H1 (cell line): ENCODE data around the gene SMG1. TPM values are rescaled to one million over a fixed set of nuclear protein-coding genes. Genes with fewer than 3 reads are reported as not detected.
"Not testable (repeated sequence)": the region's sequence is repeated elsewhere in the genome, so short reads cannot be mapped to it uniquely, and the experiment has no call there.

Experiments used
- CTCF ChIA-PET: fragments of 300-600 bp; sonication (Branson Sonifier 250); formaldehyde crosslinking; loops from one replicate; lab custom pipeline; 2021; ENCODE audit not compliant: partially characterized antibody; lab: Charles Lee
- POLR2A ChIA-PET: fragments of 300-600 bp; sonication (Branson Sonifier 250); formaldehyde crosslinking; loops from one replicate; lab custom pipeline; 2021; ENCODE audit warnings: inconsistent platforms; ENCODE audit not compliant: partially characterized antibody; lab: Charles Lee
- DNase-seq, 2 experiments: peaks; one replicate each; pipeline versions ENCODE4 v3.0.0 to v3.0.0-alpha.2; 2010 to 2022; ENCODE audit warnings: low spot score in 2 of 2, low read depth in 1 of 2, mixed read lengths in 1 of 2
- FAIRE-seq: peaks from 2 replicates; lab custom pipeline; 2011; peaks lifted over from hg19 to GRCh38; lab: Jason Lieb, UNC
- H2AFZ ChIP-seq: 2 replicates; pipeline ENCODE4 v1.8.1; 2012; ENCODE audit warnings: low read length, inconsistent platforms
- H2AK5ac ChIP-seq: 2 replicates; pipeline ENCODE4 v1.6.1; 2013; ENCODE audit warnings: low read depth, low read length
- H2BK120ac ChIP-seq: replicated peaks from 2 replicates; pipeline ENCODE3; 2013; ENCODE audit warnings: low read depth, low read length, inconsistent platforms
- H2BK12ac ChIP-seq: 2 replicates; pipeline ENCODE4 v1.6.1; 2013; ENCODE audit warnings: low read depth, low read length
- H2BK15ac ChIP-seq: 2 replicates; pipeline ENCODE4 v1.6.1; 2013; ENCODE audit warnings: low read length
- H2BK20ac ChIP-seq: 2 replicates; pipeline ENCODE4 v1.6.1; 2013; ENCODE audit warnings: low read length
- H2BK5ac ChIP-seq: 2 replicates; pipeline ENCODE4 v1.6.1; 2013; ENCODE audit warnings: low read depth, low read length
- H3K14ac ChIP-seq: 2 replicates; pipeline ENCODE4 v1.6.1; 2013; ENCODE audit warnings: inconsistent platforms; ENCODE audit not compliant: insufficient read length
- H3K18ac ChIP-seq: 2 replicates; pipeline ENCODE4 v1.6.1; 2013; ENCODE audit warnings: low read length; ENCODE audit errors: extremely low read depth
- H3K23ac ChIP-seq: 2 replicates; pipeline ENCODE4 v1.6.1; 2013; ENCODE audit warnings: inconsistent platforms; ENCODE audit not compliant: insufficient read length
- H3K23me2 ChIP-seq: 2 replicates; pipeline ENCODE4 v1.6.1; 2013; ENCODE audit warnings: low read depth, low read length
- H3K27ac ChIP-seq: 2 replicates; pipeline ENCODE4 v1.6.1; 2011; ENCODE audit warnings: low read depth, low read length, inconsistent platforms
- H3K27me3 ChIP-seq, 4 experiments: replicated peaks in 1 of 4; 1 replicate in 1 of 4; 2 replicates in 3 of 4; pipeline versions ENCODE4 v1.6.1 to v1.8.1; 2011 to 2013; ENCODE audit warnings: low read length in 3 of 4, mild to moderate bottlenecking in 3 of 4, inconsistent platforms in 2 of 4, mixed read lengths in 2 of 4, moderate library complexity in 1 of 4; ENCODE audit not compliant: control insufficient read depth in 3 of 4, insufficient read depth in 3 of 4; ENCODE audit errors: extremely low read depth in 1 of 4
- H3K36me3 ChIP-seq, 4 experiments: 2 replicates each; pipeline versions ENCODE4 v1.6.1 to v1.8.1; 2011 to 2013; ENCODE audit warnings: mild to moderate bottlenecking in 4 of 4, low read length in 3 of 4, moderate library complexity in 2 of 4, control low read depth in 1 of 4, inconsistent platforms in 1 of 4; ENCODE audit not compliant: insufficient read depth in 4 of 4, control insufficient read depth in 2 of 4
- H3K4ac ChIP-seq: replicated peaks from 2 replicates; pipeline ENCODE3; 2013; ENCODE audit warnings: low read length, low read depth, mixed read lengths, inconsistent platforms; ENCODE audit not compliant: insufficient read length
- H3K4me1 ChIP-seq, 4 experiments: replicated peaks in 1 of 4; 1 replicate in 1 of 4; 2 replicates in 3 of 4; pipeline versions ENCODE4 v1.6.1 to v1.8.1; 2011 to 2013; ENCODE audit warnings: low read length in 3 of 4, inconsistent platforms in 2 of 4, mixed read lengths in 1 of 4; ENCODE audit not compliant: insufficient read depth in 4 of 4, control insufficient read depth in 3 of 4
- H3K4me2 ChIP-seq, 2 experiments: 2 replicates each; pipeline versions ENCODE4 v1.6.1 to v1.8.1; 2011 to 2013; ENCODE audit warnings: low read depth in 2 of 2, low read length in 2 of 2, control low read depth in 1 of 2, inconsistent platforms in 1 of 2, mild to moderate bottlenecking in 1 of 2; ENCODE audit not compliant: insufficient read depth in 1 of 2
- H3K4me3 ChIP-seq, 4 experiments: fragments of 200-600, 300-600 bp in 1 of 4; sonication (generic), shearing (Covaris generic), sonication (Bioruptor Twin) in 1 of 4; 2 replicates each; pipeline versions ENCODE4 v1.5.1 to v1.8.1; 2011 to 2016; ENCODE audit warnings: low read length in 4 of 4, low read depth in 3 of 4, control low read depth in 2 of 4, inconsistent platforms in 2 of 4, mild to moderate bottlenecking in 2 of 4, mixed read lengths in 1 of 4, moderate library complexity in 1 of 4; ENCODE audit not compliant: insufficient read depth in 2 of 4; ENCODE audit errors: extremely low read depth in 1 of 4
- H3K56ac ChIP-seq: replicated peaks from 2 replicates; pipeline ENCODE3; 2013; ENCODE audit warnings: low read depth, mild to moderate bottlenecking, mixed read lengths, low read length, inconsistent platforms; ENCODE audit not compliant: insufficient read length
- H3K79me1 ChIP-seq: 2 replicates; pipeline ENCODE4 v1.6.1; 2013; ENCODE audit warnings: low read depth, low read length, control low read depth
- H3K79me2 ChIP-seq, 2 experiments: 2 replicates each; pipeline versions ENCODE4 v1.6.1 to v1.8.1; 2012 to 2013; ENCODE audit warnings: low read length in 2 of 2, mild to moderate bottlenecking in 2 of 2, inconsistent platforms in 1 of 2; ENCODE audit not compliant: insufficient read depth in 2 of 2, control insufficient read depth in 1 of 2
- H3K9ac ChIP-seq, 4 experiments: replicated peaks in 1 of 4; 1 replicate in 1 of 4; 2 replicates in 3 of 4; pipeline versions ENCODE4 v1.6.1 to v1.8.1; 2011 to 2013; ENCODE audit warnings: low read depth in 3 of 4, low read length in 3 of 4, control low read depth in 2 of 4, mild to moderate bottlenecking in 2 of 4, moderate library complexity in 2 of 4, inconsistent platforms in 1 of 4; ENCODE audit errors: extremely low read depth in 1 of 4
- H3K9me3 ChIP-seq, 2 experiments: 2 replicates each; pipeline versions ENCODE4 v1.6.1 to v1.8.1; 2012 to 2013; ENCODE audit warnings: mild to moderate bottlenecking in 2 of 2, moderate library complexity in 2 of 2, control low read depth in 1 of 2, inconsistent platforms in 1 of 2, low read depth in 1 of 2, low read length in 1 of 2, mixed read lengths in 1 of 2; ENCODE audit not compliant: insufficient read depth in 2 of 2
- H4K20me1 ChIP-seq, 2 experiments: replicated peaks in 1 of 2; 2 replicates each; pipeline versions ENCODE3 to v1.8.1; 2011 to 2013; ENCODE audit warnings: inconsistent platforms in 2 of 2, low read length in 2 of 2, mild to moderate bottlenecking in 1 of 2; ENCODE audit not compliant: insufficient read depth in 2 of 2, control insufficient read depth in 1 of 2
- H4K5ac ChIP-seq: 2 replicates; pipeline ENCODE4 v1.6.1; 2013; ENCODE audit warnings: low read length, low read depth, mixed read lengths, inconsistent platforms; ENCODE audit not compliant: insufficient read length
- H4K8ac ChIP-seq: 2 replicates; pipeline ENCODE4 v1.8.0; 2013; ENCODE audit warnings: mild to moderate bottlenecking, moderate library complexity, low read length, inconsistent platforms; ENCODE audit not compliant: insufficient read depth; ENCODE audit errors: extremely low read depth
- H4K91ac ChIP-seq: replicated peaks from 2 replicates; pipeline ENCODE3; 2013; ENCODE audit warnings: low read length, mixed read lengths, inconsistent platforms; ENCODE audit not compliant: insufficient read length
- KDM5A ChIP-seq: fragments of 200-600 bp; IDR thresholded peaks from 2 replicates; pipeline ENCODE4 v1.7.1; 2012; ENCODE audit warnings: mild to moderate bottlenecking, low read length, inconsistent platforms, mixed read lengths
- NANOG ChIP-seq: IDR thresholded peaks from 2 replicates; pipeline ENCODE4 v1.6.1; 2011; ENCODE audit warnings: low read length, low read depth, mild to moderate bottlenecking, inconsistent platforms; ENCODE audit not compliant: insufficient read depth, poor library complexity, severe bottlenecking
- POLR2AphosphoS5 ChIP-seq: IDR thresholded peaks from 2 replicates; pipeline ENCODE4 v1.6.1; 2011; ENCODE audit warnings: low read depth, low read length
- RBBP5 ChIP-seq: IDR thresholded peaks from 2 replicates; pipeline ENCODE4 v1.7.1; 2012; ENCODE audit warnings: low read depth, mild to moderate bottlenecking, inconsistent platforms, low read length, moderate library complexity, borderline replicate concordance
- SIX5 ChIP-seq: IDR thresholded peaks from 2 replicates; pipeline ENCODE4 v1.6.1; 2011; ENCODE audit warnings: mild to moderate bottlenecking, low read depth, low read length
- WGBS, 2 experiments: shearing (Covaris generic) in 1 of 2; methylation state at CpG; one replicate each; pipeline versions ENCODE4 v1.1.6 to v1.1.7; 2013 to 2015; ENCODE audit warnings: low lambda C conversion rate in 2 of 2, mixed read lengths in 2 of 2, inconsistent platforms in 1 of 2, low coverage in 1 of 2, missing lambda C conversion rate in 1 of 2; ENCODE audit not compliant: insufficient replicate concordance in 2 of 2, insufficient coverage in 1 of 2, insufficient read length in 1 of 2; ENCODE audit errors: extremely low coverage in 1 of 2, missing lambda C conversion rate in 1 of 2; 5-methylcytosine and 5-hydroxymethylcytosine counted together
- polyA plus RNA-seq, 7 experiments: library from polyadenylated mRNA; depleted of rRNA in 3 of 7; stranded (reverse) in 5 of 7; unstranded in 2 of 7; fragments of >200 nt in 5 of 7; fragments of 200-250 nt in 2 of 7; gene quantifications; 1 replicate in 5 of 7; 2 replicates in 1 of 7; 4 replicates in 1 of 7; pipeline versions ENCODE4 v1.2.1 to v1.2.3, GENCODE V29; 2011 to 2013; ENCODE audit warnings: missing spikeins in 2 of 7, mixed read lengths in 2 of 7
- total RNA-seq: library from RNA; stranded (reverse); fragmentation: NEBNext Ultra II Directional; extraction: Animal tissue kit (Norgen Biotek cat#: 25700); gene quantifications from 2 replicates; pipeline ENCODE4 v1.2.1, GENCODE V29; 2021

The SMG1 gene
- total and polyA plus RNA-seq, 2 of the 8 experiments (the other 6 are each of a cell fraction or from before 2014, with no cell fraction given), result 14.9 to 90.6 TPM

- TF ChIP-seq SIX5 (no peak), RBBP5 (no peak), POLR2AphosphoS5 (no peak), KDM5A (no peak), NANOG (no peak)
Observed at GRCh38 chr16:18958621-18959029, 32.4 kb upstream of the SMG1 start (continued).

- H3K18ac ChIP-seq, H3K4ac ChIP-seq, H2AFZ ChIP-seq, H3K23ac ChIP-seq, H3K36me3 ChIP-seq, H3K56ac ChIP-seq, H3K4me2 ChIP-seq, H3K27me3 ChIP-seq, H2BK15ac ChIP-seq, H2AK5ac ChIP-seq, FAIRE-seq, DNase-seq, H3K4me3 ChIP-seq, H3K27ac ChIP-seq, H3K23me2 ChIP-seq, H2BK120ac ChIP-seq, H2BK20ac ChIP-seq, H3K14ac ChIP-seq, H4K8ac ChIP-seq, H3K9me3 ChIP-seq, H4K20me1 ChIP-seq, H3K9ac ChIP-seq, H3K4me1 ChIP-seq, H3K79me2 ChIP-seq, H3K79me1 ChIP-seq, H4K91ac ChIP-seq, H2BK5ac ChIP-seq, H2BK12ac ChIP-seq, H4K5ac ChIP-seq: not testable (repeated sequence)
- POLR2A ChIA-PET, result interaction anchor here (1.0 to 1.6 kb wide), 3 partner anchors 8 to 155 kb away, joined by 3 to 4 read pairs (median 3); partner anchors contain the start of gene SMG1
- WGBS, 2 experiments, result 76% methylated on average over 6 of the region's 6 CpGs; no CpG with 5 or more reads in 1 of the 2 experiments
- CTCF ChIA-PET, result interaction anchor here (1.4 to 2.9 kb wide), 3 partner anchors 10 to 12 kb away, joined by 3 to 11 read pairs (median 3); no protein-coding TSS in a partner anchor
Observed at GRCh38 chr16:18956658-18957241, 30.5 kb upstream of the SMG1 start.
